ENCODE measurements around the gene SCN1A.
"Not testable (repeated sequence)": the region's sequence is repeated elsewhere in the genome, so short reads cannot be mapped to it uniquely, and the experiment has no call there.

GRCh38 chr2:166139479-166139878 lies 11.7 kb upstream of the SCN1A start:
- TF ChIP-seq EZH2 (IDR thresholded peaks at IDR 0.05; ENCODE audit: insufficient read depth, poor library complexity, severe bottlenecking); EZH2phosphoT487 (IDR thresholded peaks at IDR 0.05; ENCODE audit: insufficient read depth, low read depth): not testable (repeated sequence)
